Measurements from ENCODE around the gene MYO9A.

- TF ChIP-seq CTCF (IDR thresholded peaks at IDR 0.05) (no peak), POLR2A (IDR thresholded peaks at IDR 0.05) (no peak), EP300 (IDR thresholded peaks at IDR 0.05) (no peak)
Measured at GRCh38 chr15:71823801-71824200, 294.1 kb downstream of the MYO9A start.
